Testis (tissue), 3 donors: ENCODE data around the gene DIAPH1. TPM values are rescaled to one million over a fixed set of nuclear protein-coding genes. Genes with fewer than 3 reads are reported as not detected.
A peak's percentile ranks its signal among the peaks of the same experiment; 100 is the strongest.

Experiments
- DNase-seq: peaks from one replicate; pipeline ENCODE4 v3.0.0-alpha.2; 2019
- H3K27ac ChIP-seq, 2 donors: fragments of 200-600 bp; sonication (generic); one replicate each; pipeline ENCODE4 v1.5.1; 2019
- H3K27me3 ChIP-seq: fragments of 200-600 bp; sonication (generic); one replicate; pipeline ENCODE4 v1.5.1; 2019
- H3K36me3 ChIP-seq: fragments of 200-600 bp; sonication (generic); one replicate; pipeline ENCODE4 v1.5.1; 2017; ENCODE audit warnings: low read depth; ENCODE audit errors: missing control alignments
- H3K4me1 ChIP-seq: fragments of 200-600 bp; sonication (generic); one replicate; pipeline ENCODE4 v1.5.1; 2019
- H3K4me3 ChIP-seq, 2 donors: fragments of 200-600 bp; sonication (generic); one replicate each; pipeline ENCODE4 v1.5.1; 2017 to 2019
- H3K9me3 ChIP-seq: fragments of 200-600 bp; sonication (generic); one replicate; pipeline ENCODE4 v1.5.1; 2017
- POLR2A ChIP-seq: fragments of 450-650 bp; IDR thresholded peaks from one replicate; pipeline ENCODE4 v1.6.1; 2017; ENCODE audit warnings: antibody characterized with exemption, mild to moderate bottlenecking, moderate library complexity
- WGBS, 2 donors: methylation state at CpG; one replicate each; pipeline ENCODE4 v1.1.5; 2018; 5-methylcytosine and 5-hydroxymethylcytosine counted together
- intact Hi-C: fragments of 100-400 bp; cut with DNase I; formaldehyde crosslinking; loops from one replicate; pipeline ENCODE4 v1.15.1; 2023; ENCODE audit warnings: low total_unique reads
- polyA plus RNA-seq: library from polyadenylated mRNA; stranded (reverse); fragments of 350-450 nt; fragmentation: Illumina TruSeq; extraction: RNeasy Lipid Tissue Mini Kit (QIAGEN cat#74804); gene quantifications from one replicate; pipeline ENCODE4 v1.2.3, GENCODE V29; 2014; ENCODE audit warnings: low read depth, low replicate concordance; ENCODE audit not compliant: insufficient read depth
- total RNA-seq, 2 donors: library from RNA; depleted of rRNA; stranded (reverse); fragments of >200 nt; gene quantifications; one replicate each; pipeline ENCODE4 v1.2.3, GENCODE V29; 2016
- TF ChIP-seq, protein P1 (sequence below), 3 experiments: fragments of 450-650 bp in 2 of 3; fragments of 200-600 bp in 1 of 3; sonication (generic) in 1 of 3; IDR thresholded peaks; one replicate each; pipeline ENCODE4 v1.5.1; 2016 to 2019; ENCODE audit warnings: antibody characterized with exemption in 3 of 3, mild to moderate bottlenecking in 2 of 3, moderate library complexity in 1 of 3

DIAPH1 gene
- total and polyA plus RNA-seq, 3 donors from 2014 or later, result 53.7 to 77.5 (median 58.2) TPM

DNA sequence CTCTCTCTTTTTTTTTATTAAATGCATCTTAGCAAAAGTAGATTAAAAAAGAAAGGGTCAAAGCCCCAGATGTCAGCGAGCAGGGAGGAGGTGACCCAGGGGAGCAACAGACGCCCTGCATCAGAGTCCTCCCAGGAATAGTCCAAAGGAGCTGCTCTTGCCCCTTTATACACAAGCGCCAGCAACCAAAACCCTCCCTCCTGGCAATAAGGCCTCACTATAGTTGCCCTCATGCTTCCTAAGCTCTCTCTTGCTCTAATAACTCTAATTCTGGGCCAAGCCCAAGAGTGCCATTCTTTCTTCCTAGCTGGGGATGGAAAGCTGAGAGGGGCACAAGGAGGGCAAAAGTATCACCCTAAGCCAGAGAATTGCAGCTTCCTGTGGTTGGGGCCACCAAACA lies 103.7 kb downstream of the DIAPH1 start:
- intact Hi-C loops, result no loop called here
- no peaks in the 10 kb centered on the region for H3K36me3 ChIP-seq
- no peaks in the 10 kb centered on the region for H3K27me3 ChIP-seq
- 76 to 83% methylated on average over 3 of the region's 3 CpGs for WGBS, 2 donors
- H3K4me3 ChIP-seq, result no peak overlapping the region
- H3K27ac ChIP-seq, result peak overlapping the region in 1 of 2 donors; percentile 88
- no peaks in the 10 kb centered on the region for H3K9me3 ChIP-seq
- no peak for DNase-seq
- TF ChIP-seq, protein P1, sequence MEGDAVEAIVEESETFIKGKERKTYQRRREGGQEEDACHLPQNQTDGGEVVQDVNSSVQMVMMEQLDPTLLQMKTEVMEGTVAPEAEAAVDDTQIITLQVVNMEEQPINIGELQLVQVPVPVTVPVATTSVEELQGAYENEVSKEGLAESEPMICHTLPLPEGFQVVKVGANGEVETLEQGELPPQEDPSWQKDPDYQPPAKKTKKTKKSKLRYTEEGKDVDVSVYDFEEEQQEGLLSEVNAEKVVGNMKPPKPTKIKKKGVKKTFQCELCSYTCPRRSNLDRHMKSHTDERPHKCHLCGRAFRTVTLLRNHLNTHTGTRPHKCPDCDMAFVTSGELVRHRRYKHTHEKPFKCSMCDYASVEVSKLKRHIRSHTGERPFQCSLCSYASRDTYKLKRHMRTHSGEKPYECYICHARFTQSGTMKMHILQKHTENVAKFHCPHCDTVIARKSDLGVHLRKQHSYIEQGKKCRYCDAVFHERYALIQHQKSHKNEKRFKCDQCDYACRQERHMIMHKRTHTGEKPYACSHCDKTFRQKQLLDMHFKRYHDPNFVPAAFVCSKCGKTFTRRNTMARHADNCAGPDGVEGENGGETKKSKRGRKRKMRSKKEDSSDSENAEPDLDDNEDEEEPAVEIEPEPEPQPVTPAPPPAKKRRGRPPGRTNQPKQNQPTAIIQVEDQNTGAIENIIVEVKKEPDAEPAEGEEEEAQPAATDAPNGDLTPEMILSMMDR (IDR thresholded peaks at IDR 0.05), result no peak
- no peak for TF ChIP-seq POLR2A
- H3K4me1 ChIP-seq, result peaks cover 13% of the 10 kb centered on the region

DNA sequence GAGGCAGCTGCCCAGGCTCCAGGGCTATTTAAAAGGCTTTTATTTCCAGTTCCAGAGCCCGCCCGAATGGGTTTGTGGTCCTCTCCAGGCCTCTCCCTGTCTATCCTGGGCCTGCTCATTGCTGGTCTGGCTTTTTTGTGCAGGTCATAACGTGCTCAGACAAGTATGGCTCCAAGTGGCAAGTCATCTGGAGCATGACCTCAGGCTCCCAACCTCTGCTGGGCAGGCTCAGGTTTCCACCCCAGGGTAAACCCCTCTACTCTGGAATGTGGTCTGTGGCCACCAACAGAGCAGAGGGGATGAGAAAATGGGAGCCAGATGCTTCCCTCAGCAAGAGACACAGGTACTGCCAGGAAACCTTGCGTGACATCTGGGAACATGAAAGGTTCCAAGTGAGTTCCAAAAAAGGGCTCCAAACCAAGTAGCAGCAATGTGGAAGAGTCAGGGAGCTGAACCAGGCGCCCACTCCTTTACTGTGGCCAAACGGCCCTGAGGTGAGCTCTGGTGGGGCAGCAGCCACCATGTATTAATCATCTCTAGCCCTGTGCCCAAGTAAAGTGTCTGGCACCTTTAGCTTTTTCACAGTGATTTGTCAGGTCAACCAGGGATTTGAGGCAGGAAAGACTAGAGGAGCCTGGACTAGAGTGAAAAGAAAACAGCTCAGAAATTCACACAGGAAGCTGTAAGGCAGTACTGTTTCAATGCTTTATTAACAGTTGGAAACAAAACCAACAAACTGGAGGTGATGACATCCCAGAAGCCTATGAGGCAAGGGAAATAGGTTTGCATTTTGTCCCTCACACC lies 104.3 kb downstream of the DIAPH1 start:
- no peaks in the 10 kb centered on the region for H3K9me3 ChIP-seq
- H3K27me3 ChIP-seq, result no peaks in the 10 kb centered on the region
- no peak for DNase-seq
- TF ChIP-seq POLR2A, result no peak
- TF ChIP-seq, protein P1 (IDR thresholded peaks at IDR 0.05), result no peak
- peak overlapping the region; percentile 67 to 88 for H3K27ac ChIP-seq
- 44 to 56% methylated on average over 4 to 6 of the region's 6 CpGs for WGBS, 2 donors
- H3K36me3 ChIP-seq, result no peaks in the 10 kb centered on the region
- intact Hi-C loops, result loop anchor here (5.0 kb wide), 1 partner anchor 37 kb away; the partner anchor contains the start of gene PCDHGC3
- H3K4me1 ChIP-seq, result peaks cover 9% of the 10 kb centered on the region
- no peak overlapping the region for H3K4me3 ChIP-seq

DNA sequence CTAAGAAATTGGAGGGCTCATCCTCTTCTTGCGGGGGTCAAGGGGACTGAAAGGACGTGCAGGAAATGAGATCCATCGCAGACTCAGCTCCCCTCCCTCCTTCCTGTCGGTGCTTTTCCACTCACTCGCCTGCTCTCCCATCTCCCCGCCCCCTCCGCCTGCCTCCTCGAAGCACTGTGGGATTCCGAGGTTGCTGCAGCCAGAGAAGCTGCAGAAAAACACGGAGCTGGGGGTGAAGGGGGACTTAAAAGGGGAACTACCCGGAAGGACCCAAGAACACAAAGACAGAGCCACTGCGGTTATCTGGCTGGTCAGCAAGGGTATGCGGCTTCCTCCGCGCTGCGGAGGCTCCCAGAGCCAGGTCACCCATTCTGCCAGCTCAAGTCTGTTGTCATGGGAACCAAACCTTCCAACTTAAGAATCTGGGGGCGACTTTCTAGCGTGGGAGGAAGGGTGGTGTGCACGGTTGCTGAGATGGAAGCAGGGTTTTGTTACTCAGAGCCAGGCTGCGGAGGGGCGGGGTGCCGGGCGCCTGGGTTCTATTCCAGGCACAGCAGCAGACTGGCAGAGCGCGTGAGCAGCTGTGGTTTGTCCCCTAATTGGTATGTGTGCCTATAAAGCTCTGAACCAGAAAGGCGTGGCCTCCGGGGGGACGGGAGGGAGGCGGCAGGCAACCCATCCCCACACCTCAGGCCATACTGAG lies 105.0 kb downstream of the DIAPH1 start:
- DNase-seq, result peak; percentile 90
- peak overlapping the region; percentile 67 to 88 for H3K27ac ChIP-seq
- TF ChIP-seq POLR2A, result no peak
- TF ChIP-seq, protein P1 (IDR thresholded peaks at IDR 0.05), result no peak
- H3K27me3 ChIP-seq, result no peaks in the 10 kb centered on the region
- no peaks in the 10 kb centered on the region for H3K9me3 ChIP-seq
- peaks cover 9% of the 10 kb centered on the region for H3K4me1 ChIP-seq
- 2 to 6% methylated on average over 23 to 29 of the region's 29 CpGs for WGBS, 2 donors
- H3K4me3 ChIP-seq, result peak overlapping the region; percentile 54 to 63
- H3K36me3 ChIP-seq, result no peaks in the 10 kb centered on the region
- intact Hi-C loops, result loop anchor here (5.0 kb wide), 1 partner anchor 36 kb away; the partner anchor contains the start of gene PCDHGC3

DNA sequence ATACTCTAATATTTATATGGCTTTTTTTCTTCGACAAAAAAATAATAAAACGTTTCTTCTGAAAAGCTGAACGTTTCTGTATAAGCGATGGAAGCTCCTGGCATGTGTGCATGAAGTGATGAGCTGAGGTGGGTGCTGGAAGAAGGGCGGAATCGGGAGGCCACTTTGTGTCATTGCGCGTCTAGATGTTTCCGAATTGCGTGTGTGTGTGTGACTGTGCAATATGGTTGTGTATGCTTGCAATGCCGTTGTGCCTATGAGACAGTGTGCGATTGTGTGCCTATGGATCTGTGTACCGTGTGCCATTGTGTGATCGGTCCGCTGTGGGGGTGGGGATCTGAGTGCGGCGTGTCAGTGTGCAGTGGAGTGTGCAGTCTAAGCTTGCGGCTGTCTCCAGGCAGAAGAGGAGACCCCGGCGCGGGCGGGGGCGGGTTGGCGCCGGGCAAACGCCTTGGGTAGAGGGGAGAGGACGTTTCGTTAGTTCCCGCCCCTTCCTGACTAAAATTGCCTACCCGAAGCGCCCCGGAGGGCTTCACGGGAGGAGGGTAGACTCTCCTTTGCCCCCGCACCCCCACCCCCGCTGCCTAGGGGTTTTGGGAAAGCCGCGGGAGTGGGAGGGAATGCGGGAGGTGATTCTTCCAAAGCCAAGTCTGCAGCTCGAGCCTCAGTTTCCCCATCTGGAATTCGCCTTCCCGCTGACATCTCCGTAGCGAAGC lies 105.7 kb downstream of the DIAPH1 start:
- 1 to 5% methylated on average over 21 to 43 of the region's 43 CpGs for WGBS, 2 donors
- TF ChIP-seq, protein P1 (IDR thresholded peaks at IDR 0.05), result no peak
- no peak for TF ChIP-seq POLR2A
- DNase-seq, result peak; percentile 72

More for the DNA sequence above, 105.7 kb downstream of the DIAPH1 start:
- peak overlapping the region; percentile 54 to 63 for H3K4me3 ChIP-seq
- peak overlapping the region; percentile 67 to 88 for H3K27ac ChIP-seq
- intact Hi-C loops, result loop anchor here (5.0 kb wide), 1 partner anchor 36 kb away; the partner anchor contains the start of gene PCDHGC3
- H3K27me3 ChIP-seq, result no peaks in the 10 kb centered on the region
- H3K36me3 ChIP-seq, result no peaks in the 10 kb centered on the region
- H3K4me1 ChIP-seq, result peaks cover 14% of the 10 kb centered on the region
- H3K9me3 ChIP-seq, result no peaks in the 10 kb centered on the region
